MCF 10A (cell line): ENCODE results near the gene HIPK1. TPM values are rescaled to one million over a fixed set of nuclear protein-coding genes. Genes with fewer than 3 reads are reported as not detected.
"Not testable (repeated sequence)": the region's sequence is repeated elsewhere in the genome, so short reads cannot be mapped to it uniquely, and the experiment has no call there.

ENCODE experiments used
- BruUV-seq: library from RNA; stranded (reverse); fragments of 400-500 nt; replicated peaks from 2 replicates; lab custom pipeline; 2021; lab: Mats Ljungman, UMichigan
- CTCF ChIA-PET: fragments of 300-600 bp; sonication (Branson Sonifier 250); formaldehyde crosslinking; extraction: SDS; loops from one replicate; lab custom pipeline; 2021; ENCODE audit warnings: antibody characterized with exemption, inconsistent platforms; lab: Yijun Ruan, JAX
- POLR2A ChIA-PET: fragments of 300-600, 350-650 bp; sonication (Branson Sonifier 250); formaldehyde crosslinking; extraction: SDS; loops from one replicate; lab custom pipeline; 2020; ENCODE audit warnings: antibody characterized with exemption, inconsistent platforms; lab: Yijun Ruan, JAX
- DNase-seq: peaks from one replicate; pipeline ENCODE4 v3.0.0-alpha.2; 2018; ENCODE audit not compliant: unreplicated experiment
- H3K27ac Mint-ChIP-seq: one replicate; pipeline ENCODE4 v1.8.0; 2022; ENCODE audit warnings: mild to moderate bottlenecking, low read depth, mixed read lengths; ENCODE audit not compliant: unreplicated experiment
- H3K27me3 Mint-ChIP-seq: one replicate; pipeline ENCODE4 v1.8.0; 2022; ENCODE audit warnings: mixed read lengths; ENCODE audit not compliant: insufficient read depth, unreplicated experiment
- H3K36me3 Mint-ChIP-seq: one replicate; pipeline ENCODE4 v1.8.0; 2022; ENCODE audit warnings: mild to moderate bottlenecking, moderate library complexity, mixed read lengths; ENCODE audit not compliant: insufficient read depth, unreplicated experiment
- H3K4me1 Mint-ChIP-seq: one replicate; pipeline ENCODE4 v1.8.0; 2022; ENCODE audit warnings: mixed read lengths; ENCODE audit not compliant: insufficient read depth, unreplicated experiment
- H3K4me3 Mint-ChIP-seq: one replicate; pipeline ENCODE4 v1.8.0; 2022; ENCODE audit warnings: mild to moderate bottlenecking, moderate library complexity, mixed read lengths; ENCODE audit not compliant: unreplicated experiment
- H3K9me3 Mint-ChIP-seq: one replicate; pipeline ENCODE4 v1.8.0; 2022; ENCODE audit warnings: mixed read lengths; ENCODE audit not compliant: unreplicated experiment
- intact Hi-C: fragments of 100-400 bp; cut with micrococcal nuclease; formaldehyde crosslinking; loops from 2 replicates; pipeline ENCODE4 v1.14.1; 2022
- total RNA-seq: library from RNA; stranded (reverse); gene quantifications from 2 replicates; pipeline ENCODE4 v1.2.3, GENCODE V29; 2022
- TF ChIP-seq, protein P1 (sequence below): fragments of 200-600 bp; IDR thresholded peaks from one replicate; pipeline ENCODE4 v1.8.0; 2022; ENCODE audit warnings: antibody characterized with exemption, mild to moderate bottlenecking; ENCODE audit not compliant: unreplicated experiment

The HIPK1 gene
- total RNA-seq, 1 experiment from 2014 or later: 46.7 TPM

DNA sequence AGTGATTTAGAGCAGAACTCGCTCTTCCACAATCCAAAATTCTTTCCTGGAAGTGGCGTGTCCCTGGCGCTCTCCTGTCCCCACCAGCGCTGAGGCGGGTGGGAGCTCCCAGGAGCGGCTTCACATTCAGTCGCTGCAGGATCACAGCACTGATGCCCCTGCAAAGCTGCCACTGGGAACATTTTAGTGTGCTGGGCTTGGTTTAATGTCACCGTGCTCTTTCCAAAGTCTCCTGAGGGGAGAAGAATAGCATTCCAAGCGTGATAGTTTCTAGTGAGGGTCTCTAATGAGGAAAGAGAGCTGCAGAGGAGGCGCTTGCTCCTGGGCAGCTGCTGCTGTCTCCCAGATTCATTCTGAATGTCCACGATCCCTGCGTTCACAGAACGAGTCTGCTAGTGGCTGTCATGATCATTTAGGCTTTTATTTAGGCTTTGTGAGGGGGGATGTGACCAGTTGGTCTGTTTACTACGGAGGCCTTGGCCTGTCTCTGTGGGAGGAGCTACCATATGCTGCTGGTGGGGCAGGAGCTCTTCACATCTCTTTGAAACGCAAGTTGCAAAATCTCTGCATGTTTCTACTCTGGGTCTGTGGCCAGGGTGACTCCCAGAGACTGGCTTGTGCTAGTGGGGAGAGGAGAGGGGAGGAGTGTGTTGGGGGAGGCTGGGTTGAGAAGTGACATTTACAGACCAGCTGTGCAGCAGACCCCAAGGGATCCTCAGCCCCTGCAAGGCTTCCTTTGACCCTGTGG, 73.5 kb downstream of the HIPK1 start:
- Mint-ChIP-seq H3K27ac (no peak overlapping the region), H3K9me3 (no peaks in the 10 kb centered on the region), H3K27me3 (no peaks in the 10 kb centered on the region), H3K36me3 (peaks cover 6% of the 10 kb centered on the region), H3K4me1 (peaks cover 5% of the 10 kb centered on the region), H3K4me3 (no peak overlapping the region)
- intact Hi-C loops: no loop called here
- ChIA-PET POLR2A (no interaction called here), CTCF (interaction anchor here (0.7 to 1.4 kb wide), 4 partner anchors 24 to 575 kb away, joined by 3 to 4 read pairs (median 3); no protein-coding TSS in a partner anchor)
- DNase-seq: no peak
- TF ChIP-seq, protein P1, sequence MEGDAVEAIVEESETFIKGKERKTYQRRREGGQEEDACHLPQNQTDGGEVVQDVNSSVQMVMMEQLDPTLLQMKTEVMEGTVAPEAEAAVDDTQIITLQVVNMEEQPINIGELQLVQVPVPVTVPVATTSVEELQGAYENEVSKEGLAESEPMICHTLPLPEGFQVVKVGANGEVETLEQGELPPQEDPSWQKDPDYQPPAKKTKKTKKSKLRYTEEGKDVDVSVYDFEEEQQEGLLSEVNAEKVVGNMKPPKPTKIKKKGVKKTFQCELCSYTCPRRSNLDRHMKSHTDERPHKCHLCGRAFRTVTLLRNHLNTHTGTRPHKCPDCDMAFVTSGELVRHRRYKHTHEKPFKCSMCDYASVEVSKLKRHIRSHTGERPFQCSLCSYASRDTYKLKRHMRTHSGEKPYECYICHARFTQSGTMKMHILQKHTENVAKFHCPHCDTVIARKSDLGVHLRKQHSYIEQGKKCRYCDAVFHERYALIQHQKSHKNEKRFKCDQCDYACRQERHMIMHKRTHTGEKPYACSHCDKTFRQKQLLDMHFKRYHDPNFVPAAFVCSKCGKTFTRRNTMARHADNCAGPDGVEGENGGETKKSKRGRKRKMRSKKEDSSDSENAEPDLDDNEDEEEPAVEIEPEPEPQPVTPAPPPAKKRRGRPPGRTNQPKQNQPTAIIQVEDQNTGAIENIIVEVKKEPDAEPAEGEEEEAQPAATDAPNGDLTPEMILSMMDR: no peak
- BruUV-seq: no TSS peak

DNA sequence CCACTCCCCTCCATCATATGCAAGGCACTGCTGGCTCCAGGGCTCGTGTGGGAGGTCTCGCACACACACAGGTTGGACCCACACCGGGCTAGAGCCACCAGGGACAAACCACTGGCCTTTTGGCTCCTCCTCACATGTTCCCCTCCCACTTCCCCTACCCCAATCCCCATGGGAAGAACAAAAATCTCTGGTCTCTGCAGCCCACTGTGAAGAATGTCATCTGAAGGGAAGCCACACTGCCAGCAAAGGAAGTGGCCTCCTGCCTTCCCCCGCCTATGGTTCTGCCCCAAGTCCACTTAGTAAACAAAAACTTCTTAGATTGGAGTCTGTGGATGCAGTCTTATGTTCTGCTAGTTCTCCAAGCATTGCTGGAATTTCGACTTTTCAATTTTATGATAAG, 74.3 kb downstream of the HIPK1 start:
- BruUV-seq: no TSS peak
- CTCF ChIA-PET: interaction anchor here (0.7 to 1.4 kb wide), 2 partner anchors 26 to 575 kb away, joined by 3 to 4 read pairs; no protein-coding TSS in a partner anchor
- Mint-ChIP-seq H3K27ac (no peak overlapping the region), H3K4me3 (no peak overlapping the region), H3K9me3 (no peaks in the 10 kb centered on the region), H3K36me3 (peaks cover 6% of the 10 kb centered on the region), H3K27me3 (no peaks in the 10 kb centered on the region), H3K4me1 (peaks cover under 1% of the 10 kb centered on the region)
- POLR2A ChIA-PET: no interaction called here
- no peak for DNase-seq
- intact Hi-C loops: no loop called here
- TF ChIP-seq, protein P1: no peak

DNA sequence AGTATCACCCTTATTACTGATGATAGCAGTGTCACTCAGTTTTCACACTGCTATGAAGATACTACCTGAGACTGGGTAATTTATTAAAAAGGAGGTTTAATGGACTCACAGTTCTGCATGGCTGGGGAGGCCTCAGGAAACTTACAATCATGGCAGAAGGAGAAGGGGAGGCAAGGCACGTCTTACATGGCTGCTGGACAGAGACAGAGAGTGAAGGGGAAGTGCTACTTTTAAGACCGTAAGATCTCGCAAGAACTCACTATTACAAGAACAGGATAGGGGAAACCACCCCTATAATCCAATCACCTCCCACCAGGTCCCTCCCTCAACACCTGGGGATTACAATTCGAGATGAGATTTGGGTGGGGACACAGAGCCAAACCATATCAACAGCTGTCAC, 77.7 kb downstream of the HIPK1 start:
- H3K27me3 Mint-ChIP-seq, DNase-seq, intact Hi-C loops, H3K36me3 Mint-ChIP-seq, H3K27ac Mint-ChIP-seq, H3K4me1 Mint-ChIP-seq, H3K9me3 Mint-ChIP-seq, H3K4me3 Mint-ChIP-seq, BruUV-seq, CTCF ChIA-PET: not testable (repeated sequence)
- POLR2A ChIA-PET: interaction anchor here (0.6 kb wide), 1 partner anchor 339 kb away, joined by 3 read pairs; no protein-coding TSS in a partner anchor

DNA sequence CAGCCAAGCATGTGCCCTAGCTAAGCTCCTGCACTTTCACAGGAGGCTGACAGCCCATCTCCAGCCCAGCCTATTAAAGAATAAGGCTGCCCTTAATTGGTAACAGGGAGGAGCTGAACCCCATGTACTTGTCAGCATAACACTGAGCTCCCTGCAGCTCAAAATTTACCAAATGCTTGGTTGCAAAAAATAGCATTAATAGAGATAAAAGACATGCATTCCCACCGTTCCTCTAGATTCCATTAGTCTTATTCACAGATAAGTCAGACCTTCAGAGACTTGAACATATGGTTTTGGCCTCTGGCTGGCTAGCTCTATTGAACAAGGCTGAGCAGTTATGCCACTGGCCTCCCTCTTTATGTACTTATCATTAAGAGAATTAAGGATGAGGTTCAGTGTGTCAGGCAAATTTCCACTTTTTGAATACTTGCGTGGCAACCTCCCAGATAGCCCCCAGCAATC, 79.4 kb downstream of the HIPK1 start:
- ChIA-PET POLR2A (no interaction called here), CTCF (interaction anchor here (0.5 kb wide), 1 partner anchor 170 kb away, joined by 4 read pairs; no protein-coding TSS in a partner anchor)
- no peak for DNase-seq
- H3K27ac Mint-ChIP-seq: no peak overlapping the region
- H3K4me3 Mint-ChIP-seq: no peak overlapping the region
- peaks cover 6% of the 10 kb centered on the region for H3K4me1 Mint-ChIP-seq
- H3K9me3 Mint-ChIP-seq: no peaks in the 10 kb centered on the region
- BruUV-seq: no TSS peak
- peaks cover 6% of the 10 kb centered on the region for H3K36me3 Mint-ChIP-seq
- intact Hi-C loops: no loop called here
- no peaks in the 10 kb centered on the region for H3K27me3 Mint-ChIP-seq
- TF ChIP-seq, protein P1: no peak
